HG02642 (cell line): ENCODE measurements around the gene HNRNPL.
A peak's percentile ranks its signal among the peaks of the same experiment; 100 is the strongest.
"Not testable (repeated sequence)": the region's sequence is repeated elsewhere in the genome, so short reads cannot be mapped to it uniquely, and the experiment has no call there.

Source experiments
- ATAC-seq: cut with Tn5 transposase; IDR thresholded peaks from one replicate; pipeline ENCODE4 v1.9.1; 2021; ENCODE audit warnings: mild to moderate bottlenecking; ENCODE audit not compliant: unreplicated experiment, poor library complexity

HNRNPL gene

DNA sequence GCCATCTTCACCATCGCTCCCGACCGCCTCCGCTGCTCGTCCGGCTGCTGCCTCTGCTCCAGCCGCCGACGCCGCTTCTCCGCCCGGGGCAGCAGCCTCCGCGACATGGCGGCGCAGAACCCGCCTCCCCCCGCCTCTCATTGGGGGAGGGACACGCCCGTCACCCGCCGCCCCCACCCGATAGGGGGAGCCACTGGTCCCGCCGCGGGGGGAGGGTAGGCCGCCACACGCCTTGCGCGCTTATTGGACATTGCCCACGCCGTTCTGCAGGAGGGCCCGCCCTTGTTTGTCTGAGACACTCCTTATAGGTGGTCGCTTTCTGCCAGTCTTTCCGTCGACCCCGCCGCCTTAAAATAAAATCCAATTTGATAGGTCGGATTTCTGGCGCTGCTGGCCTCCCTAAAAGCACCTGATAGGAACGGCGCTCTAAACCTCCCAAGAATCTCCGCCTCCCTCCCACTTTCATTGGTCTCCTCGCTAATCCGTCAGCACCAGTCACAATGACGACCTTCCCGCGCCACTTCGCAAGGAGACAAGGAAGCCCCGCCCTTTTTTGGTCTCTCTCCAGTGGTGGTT, at the start of gene HNRNPL:
TSS of gene HNRNPL (minus strand) at position 127 of the 576 bp plus-strand sequence. CDS start at position 107, 20 bp downstream.
- peak; percentile 66 for ATAC-seq

GRCh38 chr19:38898788-38899446, 49.1 kb upstream of the HNRNPL start:
- ATAC-seq, result no peak

- ATAC-seq, result no peak
These were observed 45.2 kb upstream of the HNRNPL start for GRCh38 chr19:38894968-38895367.

GRCh38 chr19:38893341-38893771, 43.6 kb upstream of the HNRNPL start:
- no peak for ATAC-seq

- ATAC-seq, result no peak
These were observed 43.1 kb upstream of the HNRNPL start for GRCh38 chr19:38892841-38893240.

GRCh38 chr19:38891771-38892170, 42.0 kb upstream of the HNRNPL start:
- ATAC-seq, result no peak

DNA sequence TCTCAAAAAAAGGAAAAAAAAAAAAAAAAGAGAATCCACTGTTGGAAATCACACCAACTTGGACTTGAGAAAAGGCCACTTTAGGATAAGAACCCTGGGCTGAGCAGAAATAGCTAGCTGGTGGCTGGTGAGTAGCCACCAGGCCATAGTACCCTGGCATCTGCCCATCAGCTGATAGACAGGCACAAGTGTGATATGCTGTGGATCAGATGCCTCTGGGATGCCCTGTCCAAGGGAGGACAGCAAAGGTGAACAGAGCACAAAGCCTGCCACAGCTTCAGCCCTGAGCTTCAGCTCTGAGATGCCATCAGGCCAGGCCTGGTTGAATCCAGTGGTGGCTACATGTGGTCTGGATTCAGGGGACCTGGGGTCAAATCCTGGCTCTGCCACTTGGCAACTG, 40.9 kb upstream of the HNRNPL start:
- ATAC-seq, result no peak

DNA sequence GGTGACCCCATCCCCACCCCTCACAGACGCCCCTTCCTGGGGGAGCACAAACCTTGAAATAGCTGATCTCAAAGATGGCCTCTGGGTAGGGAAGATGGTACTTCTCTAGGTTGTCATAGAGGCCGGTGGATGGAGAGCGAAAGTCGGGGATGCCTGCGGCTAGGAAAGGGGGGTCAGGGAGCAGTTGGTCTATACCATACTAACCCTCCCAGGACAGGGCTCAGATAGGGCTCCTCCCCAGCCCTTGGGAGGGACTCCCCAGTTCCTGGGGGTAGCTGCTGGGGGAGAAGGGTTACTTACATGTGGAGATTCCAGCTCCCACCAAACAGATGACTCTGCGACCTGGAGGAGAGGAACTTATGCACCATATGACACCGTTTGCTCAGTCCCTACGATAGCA, 40.0 kb upstream of the HNRNPL start:
- ATAC-seq, result no peak

- no peak for ATAC-seq
These were observed 39.1 kb upstream of the HNRNPL start for GRCh38 chr19:38888876-38889275.

DNA sequence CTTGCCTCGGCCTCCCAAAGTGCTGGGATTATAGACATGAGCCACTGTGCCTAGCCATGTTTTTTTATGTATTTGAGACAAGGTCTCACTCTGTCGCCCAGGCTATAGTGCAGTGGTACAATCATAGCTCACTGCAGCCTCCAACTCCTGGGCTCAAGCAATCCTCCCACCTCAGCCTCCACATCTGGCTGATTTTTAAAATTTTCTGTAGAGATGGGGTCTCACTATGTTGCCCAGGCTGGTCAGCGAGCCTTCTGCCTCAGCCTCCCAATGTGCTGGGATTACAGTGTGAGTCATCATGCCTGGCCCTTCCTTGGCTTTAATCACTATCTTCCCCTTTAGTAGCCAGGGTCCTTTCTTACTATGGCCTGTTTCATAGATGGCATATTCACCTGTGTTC, 34.9 kb upstream of the HNRNPL start:
- ATAC-seq, result not testable (repeated sequence)

GRCh38 chr19:38883286-38883685, 33.5 kb upstream of the HNRNPL start:
- ATAC-seq, result no peak

GRCh38 chr19:38880882-38881609, 31.3 kb upstream of the HNRNPL start:
- ATAC-seq, result no peak

DNA sequence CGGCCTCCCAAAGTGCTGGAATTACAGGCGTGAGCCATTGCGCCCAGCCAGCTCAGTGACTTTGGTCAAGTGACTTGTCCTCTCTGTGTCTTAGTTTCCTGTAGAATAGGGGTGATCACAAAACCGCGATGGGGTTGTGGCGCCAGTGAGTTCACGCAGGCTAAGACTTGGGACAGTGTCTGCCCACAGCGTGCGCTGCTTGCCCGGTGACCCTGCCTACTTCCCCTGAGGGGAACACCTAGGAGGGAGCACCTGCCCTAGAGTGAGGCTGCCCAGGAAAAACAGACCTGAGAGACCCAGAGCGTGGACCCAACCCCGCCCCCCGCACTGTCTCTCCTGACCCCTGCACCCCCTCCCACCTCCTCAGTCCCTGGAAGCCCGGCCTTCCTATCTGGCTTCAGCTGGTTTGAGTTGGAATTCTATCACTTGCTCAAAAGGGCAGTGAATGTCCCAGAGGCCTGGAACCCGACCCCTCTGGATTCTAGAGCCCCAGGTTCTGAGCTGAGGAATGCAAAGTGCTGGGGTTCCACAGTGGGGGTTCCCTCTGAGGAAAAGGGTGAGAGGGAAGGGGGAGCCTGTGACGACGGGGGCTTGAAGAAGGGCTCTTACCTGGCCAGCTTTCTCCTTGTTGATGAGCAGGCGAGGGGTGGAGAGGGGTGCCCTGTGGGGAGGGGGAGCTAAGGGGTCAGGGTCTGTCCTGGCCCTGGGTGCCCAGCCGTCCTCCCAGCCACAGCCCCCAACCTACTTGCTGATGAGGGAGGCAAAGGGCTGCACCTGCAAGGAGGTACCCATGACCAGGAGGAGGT, 30.5 kb upstream of the HNRNPL start:
- no peak for ATAC-seq

GRCh38 chr19:38879400-38879751, 29.6 kb upstream of the HNRNPL start:
- ATAC-seq, result no peak

DNA sequence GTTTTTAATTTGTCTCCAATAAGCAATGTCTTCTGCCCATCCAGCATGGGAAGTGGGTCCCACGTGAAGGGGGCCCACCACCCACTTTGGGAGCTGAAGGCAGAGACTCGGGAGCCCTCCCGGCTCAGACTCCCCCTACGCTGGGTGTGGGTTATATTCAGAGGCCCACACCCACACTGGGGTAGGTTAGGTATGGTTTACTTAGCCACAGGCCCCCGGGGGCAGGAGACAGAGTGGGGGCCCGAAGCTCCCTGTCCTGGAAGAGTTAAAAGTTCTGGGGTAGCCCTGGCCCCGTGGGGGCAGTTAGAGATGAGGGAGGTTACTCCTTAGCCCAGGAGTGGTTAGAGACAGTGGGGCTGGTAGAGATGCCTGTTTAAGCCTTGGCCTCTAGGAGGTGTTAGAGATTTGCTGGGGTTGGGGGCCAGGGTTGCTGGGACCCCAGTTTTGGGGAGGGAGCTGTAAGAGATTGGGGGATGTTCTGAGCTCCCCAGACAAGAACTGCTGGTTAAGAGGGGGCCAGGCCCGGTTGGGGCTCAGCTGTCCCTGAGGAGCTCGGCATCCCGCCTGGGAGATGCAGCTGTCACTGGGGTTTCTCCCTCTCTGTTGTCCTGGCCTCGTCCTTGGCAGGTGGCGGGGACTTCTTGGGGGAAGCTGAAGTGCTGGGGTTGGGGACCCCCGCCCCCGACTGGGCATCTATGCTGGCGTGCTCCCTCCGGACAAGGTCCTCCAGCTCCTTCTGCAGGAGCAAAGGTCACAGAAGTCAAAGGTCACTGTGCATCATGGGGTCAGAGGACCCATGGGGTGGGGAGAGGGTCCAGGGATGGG, 29.0 kb upstream of the HNRNPL start:
- ATAC-seq, result peak; percentile 17

DNA sequence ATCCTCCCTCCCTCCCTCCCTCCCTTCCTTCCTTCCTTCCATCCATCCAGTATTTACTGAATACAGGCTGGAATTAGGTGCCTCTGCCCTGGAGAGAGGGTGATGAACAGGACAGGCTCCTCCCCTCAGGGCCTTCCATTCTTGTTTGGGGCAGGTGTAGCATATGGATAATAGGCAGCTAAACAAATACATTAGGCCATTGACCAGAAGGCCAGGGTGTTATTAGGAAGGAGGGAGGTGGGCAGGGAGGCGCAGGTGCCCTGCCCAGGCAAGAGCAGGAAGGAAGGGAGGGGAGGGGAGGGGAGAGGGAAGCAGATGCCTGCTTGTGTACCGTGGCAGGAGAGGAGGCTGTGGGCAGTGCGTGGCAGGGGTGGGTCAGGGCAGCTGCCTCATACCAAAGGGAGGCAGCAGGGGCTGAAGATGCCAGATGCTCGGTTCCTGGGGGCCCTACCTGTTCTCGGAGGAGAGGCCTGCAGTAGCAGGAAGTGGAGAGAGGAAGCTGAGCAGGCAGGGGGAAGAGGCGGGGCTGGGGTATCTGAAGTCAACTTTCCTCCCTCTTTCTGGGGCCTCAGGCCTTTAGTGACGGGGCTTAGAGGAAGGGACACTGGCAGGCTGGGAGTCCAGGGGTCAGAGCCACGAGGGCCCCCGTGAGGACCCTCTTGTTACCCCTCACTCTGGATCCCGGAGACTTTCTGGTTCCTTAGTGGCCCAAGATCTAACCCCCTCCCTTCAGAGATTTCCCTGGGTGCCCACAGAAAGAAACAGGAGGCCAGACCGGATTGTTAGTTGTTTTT, 28.2 kb upstream of the HNRNPL start, which contains the start of gene RINL:
TSS of gene RINL (minus strand) at position 495 of the 794 bp plus-strand sequence. CDS start 1,533 bp downstream, outside the sequence.
- peak; percentile 63 for ATAC-seq

- ATAC-seq, result no peak
These were observed 26.0 kb upstream of the HNRNPL start for GRCh38 chr19:38875656-38876395.

DNA sequence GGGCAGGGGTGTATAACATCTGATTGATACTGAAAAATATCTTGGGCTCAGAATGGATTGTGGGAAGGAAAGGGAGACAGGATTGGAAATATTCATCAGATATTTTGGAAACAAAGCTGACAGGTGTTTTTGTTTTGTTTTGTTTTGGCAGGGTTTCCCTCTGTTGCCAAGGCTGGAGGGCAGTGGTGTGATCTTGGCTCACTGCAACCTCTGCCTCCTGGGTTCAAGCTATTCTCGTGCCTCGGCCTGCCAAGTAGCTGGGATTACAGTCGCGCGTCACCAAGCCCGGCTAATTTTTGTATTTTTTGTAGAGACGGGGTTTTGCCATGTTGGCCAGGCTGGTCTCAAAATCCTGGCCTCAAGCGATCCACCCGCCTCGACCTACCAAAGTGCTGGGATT, 23.6 kb upstream of the HNRNPL start:
- not testable (repeated sequence) for ATAC-seq
